Loucy (cell line): Measurements from ENCODE around the gene APH1A.

Source experiments
- CTCF ChIP-seq: fragments of 200-600 bp; sonication (generic); conservative IDR thresholded peaks from 2 replicates; pipeline ENCODE4 v1.5.1; 2014; ENCODE audit warnings: mild to moderate bottlenecking, antibody characterized with exemption, low read length
- EZH2phosphoT487 ChIP-seq: fragments of 200-600 bp; IDR thresholded peaks from 2 replicates; pipeline ENCODE4 v1.6.1; 2018; ENCODE audit warnings: antibody characterized with exemption, mild to moderate bottlenecking, moderate library complexity, borderline replicate concordance

DNA sequence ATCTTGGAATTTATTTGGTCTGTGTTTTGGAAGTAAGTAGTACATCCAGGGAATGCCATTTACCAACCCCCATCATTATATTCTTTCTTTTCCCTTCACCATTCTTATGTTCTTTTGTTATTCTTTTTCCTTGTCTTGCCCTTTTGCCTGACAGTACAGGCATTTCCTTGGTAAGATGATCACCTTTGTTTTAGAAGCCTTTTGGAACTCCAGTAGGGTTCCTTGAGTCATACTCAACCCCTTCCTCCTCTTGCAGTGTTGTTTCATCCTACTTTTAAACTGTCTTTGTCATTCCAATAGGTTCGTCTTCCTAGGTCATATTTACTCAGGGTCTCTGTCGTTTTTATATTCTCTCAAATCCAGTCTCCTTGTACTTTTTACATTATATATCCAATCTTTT lies 34.1 kb upstream of the APH1A start:
- no peak for TF ChIP-seq CTCF
- no peak for TF ChIP-seq EZH2phosphoT487
